IMR-90 (cell line): ENCODE results near the gene COL1A1.

Experiments used
- CHD1 ChIP-seq: IDR thresholded peaks from 2 replicates; pipeline ENCODE4 v1.6.1; 2012; ENCODE audit warnings: low read depth, low read length, improper control_type of control experiment
- CTCF ChIP-seq: conservative IDR thresholded peaks from 2 replicates; pipeline ENCODE4 v1.5.1; 2012; ENCODE audit warnings: mild to moderate bottlenecking, low read depth, low read length, improper control_type of control experiment
- POLR2A ChIP-seq: IDR thresholded peaks from 2 replicates; pipeline ENCODE4 v1.6.1; 2012; ENCODE audit warnings: mild to moderate bottlenecking, low read depth, low read length
- RAD21 ChIP-seq: IDR thresholded peaks from 2 replicates; pipeline ENCODE4 v1.6.1; 2012; ENCODE audit warnings: low read length, improper control_type of control experiment
- RFX5 ChIP-seq: IDR thresholded peaks from 2 replicates; pipeline ENCODE4 v1.8.0; 2012; ENCODE audit warnings: low read depth, mild to moderate bottlenecking, low read length, moderate library complexity
- SMC3 ChIP-seq: fragments of 150-350 bp; IDR thresholded peaks from 2 replicates; pipeline ENCODE4 v1.6.1; 2016; ENCODE audit warnings: low read depth, mild to moderate bottlenecking, antibody characterized with exemption, low read length, moderate library complexity

DNA sequence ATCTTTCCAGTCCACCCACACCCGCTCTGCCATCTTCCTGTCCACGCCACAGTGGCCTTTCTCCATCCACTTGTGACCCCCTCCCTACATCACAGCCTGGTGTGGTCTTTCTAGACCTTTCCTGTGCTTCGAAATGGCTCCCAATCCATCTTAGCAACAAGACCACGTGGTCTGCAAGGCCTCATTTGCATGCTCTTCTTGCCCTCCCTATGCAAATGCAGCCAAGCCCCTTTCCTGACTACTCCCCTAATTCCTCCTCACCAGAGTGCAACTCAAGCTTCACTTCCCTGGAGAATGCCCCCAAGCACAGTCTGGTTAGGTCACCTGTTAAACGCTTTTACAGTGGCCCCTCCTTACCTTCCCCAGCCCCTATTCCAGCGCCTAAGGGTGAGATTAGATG, 57.1 kb downstream of the COL1A1 start:
- no peak for TF ChIP-seq POLR2A
- TF ChIP-seq CTCF, result no peak
- no peak for TF ChIP-seq SMC3
- no peak for TF ChIP-seq RAD21
- TF ChIP-seq RFX5, result no peak
- TF ChIP-seq CHD1, result no peak
